Measurements from ENCODE around the gene FCHO1. TPM values are rescaled to one million over a fixed set of nuclear protein-coding genes. Genes with fewer than 3 reads are reported as not detected.

FCHO1 gene
- polyA plus RNA-seq, 1 experiment, result 0.48 TPM

DNA sequence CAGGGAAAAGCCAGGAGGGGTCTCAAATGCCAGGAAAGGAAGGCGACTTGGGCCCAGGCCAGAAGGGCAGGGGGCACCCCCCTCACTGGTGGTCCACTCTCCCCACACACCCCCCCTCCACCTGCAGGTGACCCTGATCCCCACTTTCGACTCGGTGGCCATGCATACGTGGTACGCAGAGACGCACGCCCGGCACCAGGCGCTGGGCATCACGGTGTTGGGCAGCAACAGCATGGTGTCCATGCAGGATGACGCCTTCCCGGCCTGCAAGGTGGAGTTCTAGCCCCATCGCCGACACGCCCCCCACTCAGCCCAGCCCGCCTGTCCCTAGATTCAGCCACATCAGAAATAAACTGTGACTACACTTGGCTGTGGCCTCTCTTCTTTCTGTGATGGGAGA is 17.1 kb upstream of the FCHO1 start:
- ChIA-PET CTCF (no interaction called here), POLR2A (no interaction called here)
- Histone ChIP-seq H3K4me3 (ENCODE audit: low read depth, low read length) (no peak overlapping the region), H3K27me3 (ENCODE audit: control insufficient read depth, insufficient read depth, low read length) (no peaks in the 10 kb centered on the region), H3K36me3 (ENCODE audit: control insufficient read depth, insufficient read depth, low read length) (peaks cover 24% of the 10 kb centered on the region)
- TF ChIP-seq, protein P1, sequence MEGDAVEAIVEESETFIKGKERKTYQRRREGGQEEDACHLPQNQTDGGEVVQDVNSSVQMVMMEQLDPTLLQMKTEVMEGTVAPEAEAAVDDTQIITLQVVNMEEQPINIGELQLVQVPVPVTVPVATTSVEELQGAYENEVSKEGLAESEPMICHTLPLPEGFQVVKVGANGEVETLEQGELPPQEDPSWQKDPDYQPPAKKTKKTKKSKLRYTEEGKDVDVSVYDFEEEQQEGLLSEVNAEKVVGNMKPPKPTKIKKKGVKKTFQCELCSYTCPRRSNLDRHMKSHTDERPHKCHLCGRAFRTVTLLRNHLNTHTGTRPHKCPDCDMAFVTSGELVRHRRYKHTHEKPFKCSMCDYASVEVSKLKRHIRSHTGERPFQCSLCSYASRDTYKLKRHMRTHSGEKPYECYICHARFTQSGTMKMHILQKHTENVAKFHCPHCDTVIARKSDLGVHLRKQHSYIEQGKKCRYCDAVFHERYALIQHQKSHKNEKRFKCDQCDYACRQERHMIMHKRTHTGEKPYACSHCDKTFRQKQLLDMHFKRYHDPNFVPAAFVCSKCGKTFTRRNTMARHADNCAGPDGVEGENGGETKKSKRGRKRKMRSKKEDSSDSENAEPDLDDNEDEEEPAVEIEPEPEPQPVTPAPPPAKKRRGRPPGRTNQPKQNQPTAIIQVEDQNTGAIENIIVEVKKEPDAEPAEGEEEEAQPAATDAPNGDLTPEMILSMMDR (IDR thresholded peaks at IDR 0.05; ENCODE audit: insufficient read depth, low read depth, low read length), result no peak
- DNase-seq (ENCODE audit: low read depth), result no peak

DNA sequence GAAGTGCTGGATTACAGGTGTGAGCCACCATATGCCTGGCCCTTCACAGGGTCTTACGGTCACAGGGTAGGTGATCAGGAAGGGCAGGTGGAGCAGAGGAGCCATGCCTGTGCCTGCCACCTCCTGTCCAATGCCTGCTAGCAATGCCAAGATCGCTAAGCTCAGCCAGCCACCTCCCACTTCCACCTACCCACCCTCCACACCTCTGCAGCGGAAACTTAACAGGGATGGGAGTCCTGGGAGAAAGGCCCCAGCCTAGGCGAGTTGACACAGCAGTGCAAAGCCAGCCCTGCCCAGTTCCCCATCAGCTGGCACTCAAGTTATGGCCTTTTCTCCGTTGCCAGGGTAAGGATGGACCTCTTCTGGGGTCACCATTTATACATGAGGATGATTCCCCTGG is 15.9 kb upstream of the FCHO1 start:
- ChIA-PET CTCF (no interaction called here), POLR2A (no interaction called here)
- peaks cover 22% of the 10 kb centered on the region for H3K36me3 ChIP-seq (ENCODE audit: control insufficient read depth, insufficient read depth, low read length)
- no peaks in the 10 kb centered on the region for H3K27me3 ChIP-seq (ENCODE audit: control insufficient read depth, insufficient read depth, low read length)
- DNase-seq (ENCODE audit: low read depth), result no peak
- TF ChIP-seq, protein P1 (IDR thresholded peaks at IDR 0.05; ENCODE audit: insufficient read depth, low read depth, low read length), result no peak
- H3K4me3 ChIP-seq (ENCODE audit: low read depth, low read length), result no peak overlapping the region

DNA sequence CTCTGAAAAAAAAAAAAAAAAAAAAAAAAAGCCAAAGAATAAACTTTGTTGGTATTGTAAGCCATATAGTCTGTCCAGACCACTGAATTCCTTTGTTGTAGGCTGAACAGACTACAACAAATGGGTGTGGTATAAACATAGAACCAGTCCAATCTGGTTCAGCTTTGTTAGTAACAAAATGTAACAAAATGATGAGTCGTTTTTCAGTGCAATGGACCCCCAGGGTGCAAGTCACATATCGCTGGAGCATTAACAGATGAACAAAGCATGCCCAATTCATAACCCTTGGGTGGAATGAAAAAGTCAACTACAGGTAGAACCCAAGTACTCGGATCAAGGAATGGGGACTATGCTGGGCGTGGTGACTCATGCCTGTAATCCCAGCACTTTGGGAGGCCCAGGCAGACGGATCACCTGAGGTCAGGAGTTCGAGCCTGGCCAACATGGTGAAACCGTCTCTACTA is 13.6 kb upstream of the FCHO1 start:
- DNase-seq (ENCODE audit: low read depth), result no peak
- TF ChIP-seq, protein P1 (IDR thresholded peaks at IDR 0.05; ENCODE audit: insufficient read depth, low read depth, low read length), result no peak
- CTCF ChIA-PET, result no interaction called here

DNA sequence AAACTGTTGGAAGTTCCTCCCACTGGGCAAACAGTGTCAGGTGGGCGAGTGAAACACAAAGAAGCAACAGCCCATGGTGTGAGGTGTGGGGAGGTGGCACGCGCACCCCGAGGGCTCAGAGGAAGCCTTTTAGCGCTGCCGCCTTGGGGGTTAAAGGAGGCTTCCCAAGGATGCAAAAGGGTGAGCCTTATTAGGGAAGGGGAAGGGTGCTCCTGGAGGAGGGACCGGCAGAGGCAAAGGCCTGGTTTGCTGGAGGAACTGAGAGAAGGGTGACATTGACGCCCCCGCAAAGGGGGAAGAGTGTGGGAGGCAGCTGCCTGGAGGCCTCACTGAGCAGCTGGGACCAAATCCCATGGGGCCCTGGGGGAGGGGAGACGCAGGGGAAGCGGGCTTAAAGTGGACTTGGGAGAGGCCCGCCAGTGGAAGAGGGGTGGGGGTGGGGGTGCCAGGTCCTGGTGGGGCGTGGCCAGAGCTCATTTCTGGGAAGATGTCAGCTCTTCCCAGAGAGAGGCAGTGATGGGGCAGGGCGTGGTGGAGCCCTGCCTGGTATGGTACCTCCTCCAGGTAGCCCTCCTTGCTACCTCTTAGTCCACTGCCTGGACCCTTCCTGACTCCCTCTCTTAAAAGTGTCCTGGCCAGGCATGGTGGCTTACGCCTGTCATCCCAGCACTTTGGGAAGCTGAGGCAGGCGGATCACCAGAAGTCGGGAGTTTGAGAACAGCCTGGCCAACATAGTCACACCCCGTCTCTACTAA is 12.0 kb upstream of the FCHO1 start:
- Histone ChIP-seq H3K27me3 (ENCODE audit: control insufficient read depth, insufficient read depth, low read length) (no peaks in the 10 kb centered on the region), H3K4me3 (ENCODE audit: low read depth, low read length) (no peak overlapping the region), H3K36me3 (ENCODE audit: control insufficient read depth, insufficient read depth, low read length) (peaks cover 5% of the 10 kb centered on the region)
- CTCF ChIA-PET, result interaction anchor here (0.9 to 1.4 kb wide), 5 partner anchors 17 to 687 kb away, joined by 3 read pairs; no protein-coding TSS in a partner anchor
- POLR2A ChIA-PET, result no interaction called here
- TF ChIP-seq, protein P1 (IDR thresholded peaks at IDR 0.05; ENCODE audit: insufficient read depth, low read depth, low read length), result no peak
- DNase-seq (ENCODE audit: low read depth), result no peak

More for the DNA sequence above, 13.6 kb upstream of the FCHO1 start:
- Histone ChIP-seq H3K4me3 (ENCODE audit: low read depth, low read length) (no peak overlapping the region), H3K36me3 (ENCODE audit: control insufficient read depth, insufficient read depth, low read length) (peaks cover 19% of the 10 kb centered on the region), H3K27me3 (ENCODE audit: control insufficient read depth, insufficient read depth, low read length) (no peaks in the 10 kb centered on the region)
- POLR2A ChIA-PET, result interaction anchor here (0.6 kb wide), 1 partner anchor 122 kb away, joined by 3 read pairs; no protein-coding TSS in a partner anchor

DNA sequence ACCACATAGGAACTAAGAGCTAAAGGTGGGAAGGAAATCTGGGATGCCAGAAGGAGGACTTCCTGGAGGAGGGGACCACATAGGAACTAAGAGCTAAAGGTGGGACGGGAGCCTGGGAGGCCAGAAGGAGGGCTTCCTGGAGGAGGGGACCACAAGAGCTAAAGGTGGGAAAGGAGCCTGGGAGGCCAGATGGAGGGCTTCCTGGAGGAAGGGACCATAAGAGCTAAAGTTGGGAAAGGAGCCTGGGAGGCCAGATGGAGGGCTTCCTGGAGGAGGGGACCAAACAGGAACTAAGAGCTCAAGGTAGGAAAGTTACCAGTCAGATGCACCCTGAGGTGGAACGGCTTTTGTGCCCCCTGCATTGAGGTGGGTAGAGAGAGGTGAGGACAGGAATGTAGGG is 9.8 kb upstream of the FCHO1 start:
- POLR2A ChIA-PET, result no interaction called here
- CTCF ChIA-PET, result interaction anchor here (0.6 to 1.4 kb wide), 2 partner anchors 22 to 118 kb away, joined by 3 to 4 read pairs; partner anchors contain the start of genes MAP1S and RPL18A
- DNase-seq (ENCODE audit: low read depth), result no peak

More for the DNA sequence above, 9.8 kb upstream of the FCHO1 start:
- Histone ChIP-seq H3K36me3 (ENCODE audit: control insufficient read depth, insufficient read depth, low read length) (no peaks in the 10 kb centered on the region; the same call in 1 of the 2 replicates), H3K27me3 (ENCODE audit: control insufficient read depth, insufficient read depth, low read length) (no peaks in the 10 kb centered on the region), H3K4me3 (ENCODE audit: low read depth, low read length) (no peak overlapping the region)
- TF ChIP-seq, protein P1 (IDR thresholded peaks at IDR 0.05; ENCODE audit: insufficient read depth, low read depth, low read length), result no peak

All from BJ (cell line).